ENCODE data around the gene SERPINF2. TPM values are rescaled to one million over a fixed set of nuclear protein-coding genes. Genes with fewer than 3 reads are reported as not detected.
A peak's percentile ranks its signal among the peaks of the same experiment; 100 is the strongest.
"Not testable (repeated sequence)": the region's sequence is repeated elsewhere in the genome, so short reads cannot be mapped to it uniquely, and the experiment has no call there.

SERPINF2 gene
- total RNA-seq, result 1.4 TPM
- long read RNA-seq, partial matches to known transcripts, result 1 of 2 reads
- long read RNA-seq, other reads (novel, unspliced or antisense), result 1 of 2 reads

- intact Hi-C loops (cut with micrococcal nuclease), result no loop called here
- ATAC-seq (no peak), DNase-seq (no peak)
Measured at GRCh38 chr17:1742371-1743087, at the start of gene SERPINF2. SERPINF2 (plus strand) TSS chr17:1742871; CDS start chr17:1744996, 2,125 bp downstream.

GRCh38 chr17:1693339-1693738, 49.3 kb upstream of the SERPINF2 start:
- intact Hi-C loops (cut with micrococcal nuclease), result no loop called here
- DNase-seq, result no peak
- no peak for ATAC-seq

- DNase-seq (no peak), ATAC-seq (no peak)
- intact Hi-C loops (cut with micrococcal nuclease), result no loop called here
Measured at GRCh38 chr17:1695365-1695764, 47.3 kb upstream of the SERPINF2 start.

- ATAC-seq (no peak), DNase-seq (no peak)
- intact Hi-C loops (cut with micrococcal nuclease), result no loop called here
Measured at GRCh38 chr17:1697681-1698080, 45.0 kb upstream of the SERPINF2 start.

GRCh38 chr17:1699891-1700290, 42.8 kb upstream of the SERPINF2 start:
- DNase-seq; intact Hi-C loops (cut with micrococcal nuclease); ATAC-seq: not testable (repeated sequence)

- ATAC-seq (no peak), DNase-seq (no peak)
- intact Hi-C loops (cut with micrococcal nuclease), result no loop called here
Measured at GRCh38 chr17:1703063-1703462, 39.6 kb upstream of the SERPINF2 start.

GRCh38 chr17:1705004-1705403, 37.7 kb upstream of the SERPINF2 start:
- no peak for DNase-seq
- intact Hi-C loops (cut with micrococcal nuclease), result no loop called here
- ATAC-seq, result no peak

- intact Hi-C loops (cut with micrococcal nuclease), result no loop called here
- DNase-seq, result no peak
- no peak for ATAC-seq
Measured at GRCh38 chr17:1707107-1707506, 35.6 kb upstream of the SERPINF2 start.

GRCh38 chr17:1708791-1709346, 33.8 kb upstream of the SERPINF2 start:
- ATAC-seq; intact Hi-C loops (cut with micrococcal nuclease); DNase-seq: not testable (repeated sequence)

GRCh38 chr17:1709403-1709951, 33.2 kb upstream of the SERPINF2 start:
- no peak for DNase-seq
- peak; percentile 3 for ATAC-seq
- intact Hi-C loops (cut with micrococcal nuclease), result no loop called here

GRCh38 chr17:1709971-1710806, 32.5 kb upstream of the SERPINF2 start, which contains the start of gene TLCD2:
TLCD2 (minus strand) TSS chr17:1710377; CDS start chr17:1710242, 135 bp downstream.
- DNase-seq (peak; percentile 88), ATAC-seq (peak; percentile 47)
- intact Hi-C loops (cut with micrococcal nuclease), result no loop called here

- ATAC-seq, result no peak
- intact Hi-C loops (cut with micrococcal nuclease), result no loop called here
- DNase-seq, result no peak
Measured at GRCh38 chr17:1710807-1711553, 31.7 kb upstream of the SERPINF2 start.

- intact Hi-C loops (cut with micrococcal nuclease), result no loop called here
Measured at GRCh38 chr17:1711804-1712203, 30.9 kb upstream of the SERPINF2 start.

GRCh38 chr17:1712271-1712670, 30.4 kb upstream of the SERPINF2 start:
- DNase-seq (no peak), ATAC-seq (no peak)
- intact Hi-C loops (cut with micrococcal nuclease), result no loop called here

More at GRCh38 chr17:1711804-1712203, 30.9 kb upstream of the SERPINF2 start:
- ATAC-seq (no peak), DNase-seq (no peak)

GRCh38 chr17:1713160-1713877, 29.4 kb upstream of the SERPINF2 start:
- ATAC-seq, result no peak
- intact Hi-C loops (cut with micrococcal nuclease), result no loop called here
- no peak for DNase-seq

- ATAC-seq, result no peak
- intact Hi-C loops (cut with micrococcal nuclease), result no loop called here
- DNase-seq, result no peak
Measured at GRCh38 chr17:1713878-1714426, 28.7 kb upstream of the SERPINF2 start.

- ATAC-seq (peak; percentile 57), DNase-seq (peak; percentile 99)
- intact Hi-C loops (cut with micrococcal nuclease), result no loop called here
Measured at GRCh38 chr17:1714427-1714979, 28.2 kb upstream of the SERPINF2 start.
